Immature natural killer cell (primary cell): ENCODE results near the gene CAPS. TPM values are rescaled to one million over a fixed set of nuclear protein-coding genes. Genes with fewer than 3 reads are reported as not detected.
A peak's percentile ranks its signal among the peaks of the same experiment; 100 is the strongest.
"Not testable (repeated sequence)": the region's sequence is repeated elsewhere in the genome, so short reads cannot be mapped to it uniquely, and the experiment has no call there.

Experiments
- DNase-seq, 3 donors: peaks; one replicate each; pipeline ENCODE4 v3.0.0; 2022; ENCODE audit warnings: mixed read lengths in 1 of 3
- H3K27ac Mint-ChIP-seq, 6 donors: one replicate each; pipeline ENCODE4 v1.8.0; 2020; ENCODE audit warnings: mixed read lengths in 6 of 6, mild to moderate bottlenecking in 5 of 6, inconsistent platforms in 4 of 6, moderate library complexity in 3 of 6
- H3K27me3 Mint-ChIP-seq, 3 donors: one replicate each; pipeline ENCODE4 v1.8.0; 2020 to 2021; ENCODE audit warnings: low read depth in 3 of 3, mild to moderate bottlenecking in 3 of 3, mixed read lengths in 3 of 3, moderate library complexity in 3 of 3, inconsistent platforms in 1 of 3
- H3K36me3 Mint-ChIP-seq, 3 donors: one replicate each; pipeline ENCODE4 v1.8.0; 2020; ENCODE audit warnings: mixed read lengths in 3 of 3, inconsistent platforms in 2 of 3, mild to moderate bottlenecking in 2 of 3
- H3K4me1 Mint-ChIP-seq, 2 donors: one replicate each; pipeline ENCODE4 v1.8.0; 2020; ENCODE audit warnings: inconsistent platforms in 2 of 2, mild to moderate bottlenecking in 2 of 2, mixed read lengths in 2 of 2, moderate library complexity in 1 of 2
- H3K4me3 Mint-ChIP-seq, 5 donors: one replicate each; pipeline ENCODE4 v1.8.0; 2020; ENCODE audit warnings: mild to moderate bottlenecking in 5 of 5, mixed read lengths in 5 of 5, inconsistent platforms in 3 of 5, moderate library complexity in 3 of 5
- H3K9me3 Mint-ChIP-seq, 6 donors: one replicate each; pipeline ENCODE4 v1.8.0; 2020; ENCODE audit warnings: mild to moderate bottlenecking in 6 of 6, mixed read lengths in 6 of 6, inconsistent platforms in 4 of 6, moderate library complexity in 3 of 6
- polyA plus RNA-seq, 3 donors: library from polyadenylated mRNA; unstranded; fragments of 300-500 nt; fragmentation: Illumina TruSeq; gene quantifications; one replicate each; pipeline ENCODE4 v1.2.3, GENCODE V29; 2021

CAPS gene
- polyA plus RNA-seq, 3 donors from 2014 or later, result 0.32 to 4.1 (median 2.2) TPM

- Mint-ChIP-seq H3K4me3 (no peak overlapping the region), H3K27ac (no peak overlapping the region), H3K36me3 (no peaks in the 10 kb centered on the region), H3K4me1 (no peaks in the 10 kb centered on the region), H3K27me3 (peaks cover 1 to 4% (median 2%) of the 10 kb centered on the region in 3 donors), H3K9me3 (no peaks in the 10 kb centered on the region)
- DNase-seq, result no peak
These were observed 31.6 kb upstream of the CAPS start for GRCh38 chr19:5882421-5882968.

- not testable (repeated sequence) for H3K9me3 Mint-ChIP-seq, H3K27me3 Mint-ChIP-seq, DNase-seq, H3K27ac Mint-ChIP-seq, H3K4me1 Mint-ChIP-seq, H3K36me3 Mint-ChIP-seq, H3K4me3 Mint-ChIP-seq
These were observed 30.7 kb upstream of the CAPS start for GRCh38 chr19:5883157-5883873.

- DNase-seq, H3K4me1 Mint-ChIP-seq, H3K27me3 Mint-ChIP-seq, H3K36me3 Mint-ChIP-seq, H3K4me3 Mint-ChIP-seq, H3K27ac Mint-ChIP-seq, H3K9me3 Mint-ChIP-seq: not testable (repeated sequence)
These were observed 29.8 kb upstream of the CAPS start for GRCh38 chr19:5884065-5884811.

GRCh38 chr19:5889288-5889971 lies 24.6 kb upstream of the CAPS start:
- Mint-ChIP-seq H3K9me3 (no peaks in the 10 kb centered on the region), H3K27ac (no peak overlapping the region)

GRCh38 chr19:5890099-5890498 lies 24.0 kb upstream of the CAPS start:
- DNase-seq, result no peak
- Mint-ChIP-seq H3K4me1 (no peaks in the 10 kb centered on the region), H3K27ac (no peak overlapping the region), H3K4me3 (no peak overlapping the region), H3K27me3 (peaks cover 0 to 4% (median 4%) of the 10 kb centered on the region in 3 donors), H3K36me3 (no peaks in the 10 kb centered on the region), H3K9me3 (no peaks in the 10 kb centered on the region)

More at GRCh38 chr19:5889288-5889971, 24.6 kb upstream of the CAPS start:
- no peak for DNase-seq
- no peak overlapping the region for H3K4me3 Mint-ChIP-seq
- no peaks in the 10 kb centered on the region for H3K4me1 Mint-ChIP-seq
- peaks cover 0 to 4% (median 4%) of the 10 kb centered on the region in 3 donors for H3K27me3 Mint-ChIP-seq
- no peaks in the 10 kb centered on the region for H3K36me3 Mint-ChIP-seq

- H3K4me1 Mint-ChIP-seq, result no peaks in the 10 kb centered on the region
- peaks cover 0 to 3% (median 0%) of the 10 kb centered on the region in 3 donors for H3K36me3 Mint-ChIP-seq
- H3K4me3 Mint-ChIP-seq, result no peak overlapping the region
- no peak for DNase-seq
- H3K9me3 Mint-ChIP-seq, result no peaks in the 10 kb centered on the region
- peaks cover 0 to 4% (median 4%) of the 10 kb centered on the region in 3 donors for H3K27me3 Mint-ChIP-seq
- H3K27ac Mint-ChIP-seq, result no peak overlapping the region
These were observed 22.5 kb upstream of the CAPS start for GRCh38 chr19:5891572-5891937.

- DNase-seq, result peak in 1 of 3 donors; percentile 14
- Mint-ChIP-seq H3K4me3 (no peak overlapping the region), H3K36me3 (peaks cover 0 to 3% (median 0%) of the 10 kb centered on the region in 3 donors), H3K4me1 (no peaks in the 10 kb centered on the region), H3K27ac (peak overlapping the region in 1 of 6 donors; percentile 22), H3K27me3 (peaks cover 0 to 4% (median 4%) of the 10 kb centered on the region in 3 donors), H3K9me3 (no peaks in the 10 kb centered on the region)
These were observed 21.9 kb upstream of the CAPS start for GRCh38 chr19:5891938-5892771.

- H3K36me3 Mint-ChIP-seq, result peaks cover 0 to 3% (median 0%) of the 10 kb centered on the region in 3 donors
- no peaks in the 10 kb centered on the region for H3K9me3 Mint-ChIP-seq
- peaks cover 0 to 4% (median 4%) of the 10 kb centered on the region in 3 donors for H3K27me3 Mint-ChIP-seq
- no peak for DNase-seq
- no peak overlapping the region for H3K4me3 Mint-ChIP-seq
- peak overlapping the region in 1 of 6 donors; percentile 22 for H3K27ac Mint-ChIP-seq
- no peaks in the 10 kb centered on the region for H3K4me1 Mint-ChIP-seq
These were observed 21.2 kb upstream of the CAPS start for GRCh38 chr19:5892772-5893275.

- Mint-ChIP-seq H3K4me1 (no peaks in the 10 kb centered on the region), H3K36me3 (peaks cover 0 to 3% (median 0%) of the 10 kb centered on the region in 3 donors), H3K9me3 (no peaks in the 10 kb centered on the region), H3K27me3 (peaks cover 0 to 4% (median 4%) of the 10 kb centered on the region in 3 donors), H3K27ac (no peak overlapping the region), H3K4me3 (no peak overlapping the region)
- DNase-seq, result no peak
These were observed 20.7 kb upstream of the CAPS start for GRCh38 chr19:5893296-5893903.

GRCh38 chr19:5893907-5894703 lies 19.9 kb upstream of the CAPS start:
- no peaks in the 10 kb centered on the region for H3K9me3 Mint-ChIP-seq
- DNase-seq, result no peak
- H3K27ac Mint-ChIP-seq, result no peak overlapping the region
- H3K4me1 Mint-ChIP-seq, result no peaks in the 10 kb centered on the region
- H3K4me3 Mint-ChIP-seq, result no peak overlapping the region
- peaks cover 0 to 3% (median 0%) of the 10 kb centered on the region in 3 donors for H3K36me3 Mint-ChIP-seq
- peaks cover 0 to 4% (median 2%) of the 10 kb centered on the region in 3 donors for H3K27me3 Mint-ChIP-seq

GRCh38 chr19:5894704-5895349 lies 19.2 kb upstream of the CAPS start:
- Mint-ChIP-seq H3K4me3 (no peak overlapping the region), H3K27me3 (peaks cover 0 to 2% (median 0%) of the 10 kb centered on the region in 3 donors), H3K27ac (no peak overlapping the region), H3K9me3 (no peaks in the 10 kb centered on the region), H3K36me3 (peaks cover 0 to 3% (median 0%) of the 10 kb centered on the region in 3 donors), H3K4me1 (no peaks in the 10 kb centered on the region)
- no peak for DNase-seq

- Mint-ChIP-seq H3K36me3 (peaks cover 0 to 3% (median 0%) of the 10 kb centered on the region in 3 donors), H3K27me3 (peaks cover 0 to 2% (median 0%) of the 10 kb centered on the region in 3 donors), H3K4me1 (peaks cover 3 to 4% of the 10 kb centered on the region in 2 donors), H3K4me3 (no peak overlapping the region), H3K9me3 (no peaks in the 10 kb centered on the region), H3K27ac (no peak overlapping the region)
- no peak for DNase-seq
These were observed 18.6 kb upstream of the CAPS start for GRCh38 chr19:5895409-5895808.
